ENCODE measurements around the gene GRIN3B.
A peak's percentile ranks its signal among the peaks of the same experiment; 100 is the strongest.

GRIN3B gene

DNA sequence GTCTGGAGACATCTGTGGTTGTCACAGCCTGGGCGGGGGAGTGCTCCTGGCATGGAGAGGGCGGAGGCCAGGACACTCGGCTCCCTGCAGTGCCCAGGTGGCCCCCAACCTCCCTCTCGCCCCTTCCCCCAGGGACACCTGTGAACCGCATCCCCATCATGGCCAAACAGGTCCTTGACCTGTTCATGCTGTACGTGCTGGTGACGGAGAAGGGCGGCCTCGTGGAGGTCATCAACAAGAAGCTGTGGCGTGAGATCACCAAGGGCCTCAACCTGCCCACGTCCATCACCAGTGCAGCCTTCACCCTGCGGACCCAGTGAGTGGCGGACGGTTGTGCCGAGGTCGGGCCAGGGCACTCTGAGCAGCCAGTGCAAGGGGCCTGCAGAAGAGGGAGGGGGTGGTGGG lies 36.1 kb upstream of the GRIN3B start:
- no peak for DNase-seq (ENCODE audit: low read depth, low spot score)
- no peak overlapping the region for H3K4me3 ChIP-seq (ENCODE audit: low read length)

DNA sequence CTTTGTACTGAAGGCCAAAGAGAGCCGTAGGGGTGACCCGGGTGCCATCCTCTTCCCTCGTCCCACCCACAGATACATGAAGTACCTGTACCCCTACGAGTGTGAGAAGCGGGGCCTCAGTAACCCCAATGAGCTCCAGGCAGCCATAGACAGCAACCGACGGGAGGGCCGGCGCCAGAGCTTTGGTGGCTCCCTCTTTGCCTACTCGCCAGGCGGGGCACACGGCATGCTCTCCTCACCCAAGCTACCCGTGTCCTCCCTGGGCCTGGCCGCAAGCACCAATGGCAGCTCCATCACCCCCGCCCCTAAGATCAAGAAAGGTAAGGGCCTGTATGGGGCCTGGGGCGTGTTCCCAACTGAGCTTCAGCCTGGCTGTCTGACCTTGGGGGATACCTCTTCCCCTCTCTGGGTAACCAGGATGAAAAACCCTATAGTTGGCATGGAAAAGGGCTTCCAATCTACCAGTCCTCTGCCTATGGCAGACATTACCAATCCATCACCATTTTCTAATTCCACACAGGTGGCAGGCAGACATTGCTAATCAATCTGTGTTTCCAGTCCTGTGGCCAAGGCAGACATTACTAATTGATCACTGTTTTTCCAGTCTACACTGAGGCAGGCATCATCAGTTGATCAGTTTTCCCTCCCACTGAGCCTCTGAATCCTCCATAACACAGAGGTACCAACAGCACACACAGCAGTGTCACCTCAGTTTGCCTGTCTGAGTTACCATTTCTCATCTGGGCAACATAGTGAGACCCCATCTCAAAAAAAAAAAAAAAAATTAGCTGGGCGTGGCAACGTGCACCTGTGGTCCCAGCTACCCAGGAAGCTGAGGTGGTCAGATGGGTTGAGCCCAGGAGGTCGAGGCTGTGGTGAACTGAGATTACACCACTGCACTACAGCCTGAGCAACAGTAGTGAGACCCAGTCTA lies 35.2 kb upstream of the GRIN3B start:
- peak; percentile 57 for DNase-seq (ENCODE audit: low read depth, low spot score)
- H3K4me3 ChIP-seq (ENCODE audit: low read length): no peak overlapping the region

- no peak overlapping the region for H3K4me3 ChIP-seq (ENCODE audit: low read length)
- no peak for DNase-seq (ENCODE audit: low read depth, low spot score)
Observed at GRCh38 chr19:966485-967088, 33.6 kb upstream of the GRIN3B start.

GRCh38 chr19:970695-971094 lies 29.5 kb upstream of the GRIN3B start:
- DNase-seq (ENCODE audit: low read depth, low spot score): no peak
- H3K4me3 ChIP-seq (ENCODE audit: low read length): no peak overlapping the region

- no peak overlapping the region for H3K4me3 ChIP-seq (ENCODE audit: low read length)
- no peak for DNase-seq (ENCODE audit: low read depth, low spot score)
Observed at GRCh38 chr19:971795-972194, 28.4 kb upstream of the GRIN3B start.

GRCh38 chr19:972281-972680 lies 27.9 kb upstream of the GRIN3B start:
- H3K4me3 ChIP-seq (ENCODE audit: low read length): no peak overlapping the region
- no peak for DNase-seq (ENCODE audit: low read depth, low spot score)

- H3K4me3 ChIP-seq (ENCODE audit: low read length): no peak overlapping the region
- no peak for DNase-seq (ENCODE audit: low read depth, low spot score)
Observed at GRCh38 chr19:973726-974563, 26.3 kb upstream of the GRIN3B start.

DNA sequence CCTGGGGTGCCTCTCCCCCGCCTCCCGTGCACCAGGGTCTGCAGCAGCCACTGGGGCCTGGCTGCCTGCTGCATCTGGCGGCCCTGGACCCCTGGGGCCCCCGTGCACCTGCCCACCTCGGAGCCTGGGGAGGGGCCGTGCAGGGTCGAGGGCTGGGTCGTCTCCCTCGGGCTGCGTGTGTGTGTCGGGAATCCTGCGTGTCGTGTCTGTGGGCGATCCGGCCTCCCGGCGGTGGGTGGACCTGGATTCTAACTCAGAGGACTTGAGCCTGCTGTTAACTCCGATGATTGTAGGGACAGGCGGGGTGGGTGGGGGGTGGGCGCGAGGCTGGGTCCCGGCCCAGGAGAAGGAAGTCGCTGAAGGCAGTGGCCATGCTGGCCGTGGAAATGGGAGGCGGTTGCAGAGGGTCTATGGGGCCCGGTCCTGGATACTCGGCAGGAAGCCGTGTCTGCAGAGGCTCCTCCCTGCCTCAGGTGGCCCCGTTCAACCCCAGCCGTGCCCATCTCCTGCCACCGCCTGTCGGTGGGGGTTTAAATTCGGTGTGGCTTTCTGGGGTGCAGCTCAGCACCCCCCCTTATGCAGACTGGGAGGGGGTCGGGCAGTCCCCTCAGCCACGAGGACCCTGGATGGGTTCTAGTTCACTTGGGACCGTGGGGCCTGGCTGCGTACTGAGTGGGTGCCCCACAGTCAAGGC lies 25.5 kb upstream of the GRIN3B start:
- H3K4me3 ChIP-seq (ENCODE audit: low read length): no peak overlapping the region
- no peak for DNase-seq (ENCODE audit: low read depth, low spot score)

- no peak overlapping the region for H3K4me3 ChIP-seq (ENCODE audit: low read length)
- no peak for DNase-seq (ENCODE audit: low read depth, low spot score)
Observed at GRCh38 chr19:976476-976875, 23.7 kb upstream of the GRIN3B start.

DNA sequence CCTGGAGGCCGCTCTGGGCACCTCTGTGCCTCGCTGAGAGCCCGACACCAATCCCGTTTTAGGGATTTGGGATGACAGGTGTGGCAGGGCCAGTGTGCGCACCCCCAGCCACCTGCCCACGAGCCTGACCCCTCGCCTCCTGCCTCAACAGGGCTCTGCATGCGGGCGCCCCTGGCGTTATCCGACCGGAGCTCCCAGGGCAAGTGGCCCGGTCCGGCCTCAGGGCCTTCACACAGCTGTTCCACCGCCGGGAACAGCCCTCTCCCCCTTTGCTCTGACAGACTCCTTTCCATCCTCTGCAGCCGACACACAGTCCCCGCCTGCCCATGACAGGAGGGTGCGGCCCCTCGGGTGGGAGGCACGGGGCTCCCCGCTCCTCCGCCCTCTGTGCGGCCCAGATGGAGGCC lies 23.2 kb upstream of the GRIN3B start:
- no peak overlapping the region for H3K4me3 ChIP-seq (ENCODE audit: low read length)

DNA sequence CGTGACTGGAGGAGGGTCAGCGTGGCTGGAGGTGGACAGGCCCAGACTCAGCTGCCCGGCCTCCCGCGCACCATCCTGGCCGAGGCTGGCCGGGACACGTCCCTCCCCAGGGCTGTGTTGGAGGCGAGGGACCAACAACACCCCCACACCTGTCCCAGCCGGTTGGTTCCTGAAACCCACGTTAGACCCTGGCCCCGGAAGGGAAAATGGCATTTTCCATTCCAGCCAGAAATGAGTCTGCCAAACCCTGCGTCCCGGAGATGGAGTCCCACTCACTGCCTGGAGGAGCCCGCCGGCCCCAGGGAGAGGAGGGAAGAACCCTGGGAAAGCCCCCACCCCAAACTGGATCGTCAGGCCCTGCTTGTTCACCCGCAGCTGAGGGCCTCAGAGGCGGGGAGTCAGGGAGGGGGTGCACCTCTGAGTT lies 20.9 kb upstream of the GRIN3B start:
- DNase-seq (ENCODE audit: low read depth, low spot score): no peak
- no peak overlapping the region for H3K4me3 ChIP-seq (ENCODE audit: low read length)

More for the DNA sequence above, 23.2 kb upstream of the GRIN3B start:
- no peak for DNase-seq (ENCODE audit: low read depth, low spot score)

DNA sequence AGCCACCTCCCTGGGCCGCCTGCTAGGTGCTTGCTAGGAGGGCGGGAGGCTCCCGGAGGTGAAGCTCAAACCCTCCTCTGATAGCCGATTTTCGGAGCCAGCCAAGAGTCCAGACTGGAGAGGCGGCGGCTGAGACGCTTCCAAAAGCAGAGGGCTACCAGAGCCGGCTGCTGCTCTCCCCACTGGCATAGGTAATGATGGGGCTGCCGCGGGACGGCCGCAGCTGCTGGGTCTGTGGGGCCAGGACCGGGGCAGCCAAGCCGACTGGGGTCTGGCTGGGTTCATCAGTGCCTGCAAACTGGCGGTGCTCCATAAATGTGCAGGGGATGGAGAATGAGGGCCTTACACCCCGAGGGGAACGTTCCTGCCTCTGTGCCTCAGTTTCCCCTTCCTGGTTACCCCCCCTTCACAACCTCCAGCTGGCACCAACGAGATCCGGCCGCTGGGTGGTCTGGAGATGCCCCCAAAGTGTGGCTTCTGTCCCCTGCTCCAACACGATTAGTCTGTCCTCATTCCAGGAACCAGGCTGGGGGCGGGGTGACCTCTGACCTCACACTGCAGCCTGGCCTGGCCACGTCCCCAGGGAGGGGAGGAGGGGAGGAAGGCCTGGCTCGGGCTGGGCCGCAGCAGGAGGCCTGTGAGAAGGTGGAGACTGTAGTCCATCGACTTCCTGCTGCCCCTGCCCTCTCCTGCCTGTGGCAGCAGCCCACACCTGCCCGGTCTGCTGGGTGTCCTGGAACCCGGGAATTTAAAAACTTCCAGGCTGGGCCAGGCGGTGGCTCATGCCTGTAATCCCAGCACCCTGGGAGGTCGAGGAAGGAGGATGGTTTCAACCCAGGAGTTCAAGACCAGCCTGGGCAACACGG lies 19.9 kb upstream of the GRIN3B start:
- no peak overlapping the region for H3K4me3 ChIP-seq (ENCODE audit: low read length)
- DNase-seq (ENCODE audit: low read depth, low spot score): no peak

GRCh38 chr19:982567-983170 lies 17.6 kb upstream of the GRIN3B start:
- H3K4me3 ChIP-seq (ENCODE audit: low read length): peak overlapping the region; percentile 25
- DNase-seq (ENCODE audit: low read depth, low spot score): no peak

GRCh38 chr19:984165-984967 lies 15.9 kb upstream of the GRIN3B start, which contains the start of gene WDR18:
Gene WDR18 (plus strand): TSS chr19:984345. CDS start chr19:984354, 9 bp downstream.
- peak within 1 kb of the TSS; percentile 94 for H3K4me3 ChIP-seq (ENCODE audit: low read length)
- DNase-seq (ENCODE audit: low read depth, low spot score): peak; percentile 79

- no peak for DNase-seq (ENCODE audit: low read depth, low spot score)
Observed at GRCh38 chr19:986083-986482, 14.1 kb upstream of the GRIN3B start.

GRCh38 chr19:988081-988480 lies 12.1 kb upstream of the GRIN3B start:
- DNase-seq (ENCODE audit: low read depth, low spot score): no peak
- H3K4me3 ChIP-seq (ENCODE audit: low read length): no peak overlapping the region

More at GRCh38 chr19:986083-986482, 14.1 kb upstream of the GRIN3B start:
- H3K4me3 ChIP-seq (ENCODE audit: low read length): no peak overlapping the region

GRCh38 chr19:988510-988909 lies 11.7 kb upstream of the GRIN3B start:
- DNase-seq (ENCODE audit: low read depth, low spot score): no peak
- no peak overlapping the region for H3K4me3 ChIP-seq (ENCODE audit: low read length)

Data from Jurkat, Clone E6-1 (cell line).